Upper lobe of left lung (tissue), 4 donors: ENCODE measurements around the gene PIK3R3.

Experiments used
- EP300 ChIP-seq, 4 donors: sonication (generic); formaldehyde crosslinking; IDR thresholded peaks; one replicate each; pipeline ENCODE4 v1.5.1; 2017; ENCODE audit warnings: antibody characterized with exemption in 4 of 4, control low read depth in 2 of 4
- POLR2A ChIP-seq, 4 donors: fragments of 450-650 bp; IDR thresholded peaks; one replicate each; pipeline ENCODE4 v1.5.1; 2016 to 2017; ENCODE audit warnings: antibody characterized with exemption in 4 of 4, mild to moderate bottlenecking in 2 of 4
- POLR2AphosphoS5 ChIP-seq, 2 donors: sonication (generic); formaldehyde crosslinking; IDR thresholded peaks; one replicate each; pipeline ENCODE4 v1.5.1; 2017; ENCODE audit warnings: antibody characterized with exemption in 2 of 2
- TF ChIP-seq, protein P1 (sequence below), 6 experiments: fragments of 450-650 bp in 4 of 6; fragments of 200-600 bp in 2 of 6; sonication (generic) in 2 of 6; IDR thresholded peaks; one replicate each; pipeline ENCODE4 v1.5.1; 2016 to 2019; ENCODE audit warnings: antibody characterized with exemption in 6 of 6

GRCh38 chr1:46148318-46148717, 15.9 kb upstream of the PIK3R3 start:
- TF ChIP-seq, protein P1, sequence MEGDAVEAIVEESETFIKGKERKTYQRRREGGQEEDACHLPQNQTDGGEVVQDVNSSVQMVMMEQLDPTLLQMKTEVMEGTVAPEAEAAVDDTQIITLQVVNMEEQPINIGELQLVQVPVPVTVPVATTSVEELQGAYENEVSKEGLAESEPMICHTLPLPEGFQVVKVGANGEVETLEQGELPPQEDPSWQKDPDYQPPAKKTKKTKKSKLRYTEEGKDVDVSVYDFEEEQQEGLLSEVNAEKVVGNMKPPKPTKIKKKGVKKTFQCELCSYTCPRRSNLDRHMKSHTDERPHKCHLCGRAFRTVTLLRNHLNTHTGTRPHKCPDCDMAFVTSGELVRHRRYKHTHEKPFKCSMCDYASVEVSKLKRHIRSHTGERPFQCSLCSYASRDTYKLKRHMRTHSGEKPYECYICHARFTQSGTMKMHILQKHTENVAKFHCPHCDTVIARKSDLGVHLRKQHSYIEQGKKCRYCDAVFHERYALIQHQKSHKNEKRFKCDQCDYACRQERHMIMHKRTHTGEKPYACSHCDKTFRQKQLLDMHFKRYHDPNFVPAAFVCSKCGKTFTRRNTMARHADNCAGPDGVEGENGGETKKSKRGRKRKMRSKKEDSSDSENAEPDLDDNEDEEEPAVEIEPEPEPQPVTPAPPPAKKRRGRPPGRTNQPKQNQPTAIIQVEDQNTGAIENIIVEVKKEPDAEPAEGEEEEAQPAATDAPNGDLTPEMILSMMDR (IDR thresholded peaks at IDR 0.05) = no peak
- no peak for TF ChIP-seq POLR2AphosphoS5 (IDR thresholded peaks at IDR 0.05)
- TF ChIP-seq EP300 (IDR thresholded peaks at IDR 0.05) = no peak
- no peak for TF ChIP-seq POLR2A (IDR thresholded peaks at IDR 0.05)
